HG03139 (cell line): Measurements from ENCODE around the gene FAM241B.

Experiments
- ATAC-seq: cut with Tn5 transposase; IDR thresholded peaks from one replicate; pipeline ENCODE4 v1.9.1; 2021; ENCODE audit not compliant: unreplicated experiment

Gene FAM241B

DNA sequence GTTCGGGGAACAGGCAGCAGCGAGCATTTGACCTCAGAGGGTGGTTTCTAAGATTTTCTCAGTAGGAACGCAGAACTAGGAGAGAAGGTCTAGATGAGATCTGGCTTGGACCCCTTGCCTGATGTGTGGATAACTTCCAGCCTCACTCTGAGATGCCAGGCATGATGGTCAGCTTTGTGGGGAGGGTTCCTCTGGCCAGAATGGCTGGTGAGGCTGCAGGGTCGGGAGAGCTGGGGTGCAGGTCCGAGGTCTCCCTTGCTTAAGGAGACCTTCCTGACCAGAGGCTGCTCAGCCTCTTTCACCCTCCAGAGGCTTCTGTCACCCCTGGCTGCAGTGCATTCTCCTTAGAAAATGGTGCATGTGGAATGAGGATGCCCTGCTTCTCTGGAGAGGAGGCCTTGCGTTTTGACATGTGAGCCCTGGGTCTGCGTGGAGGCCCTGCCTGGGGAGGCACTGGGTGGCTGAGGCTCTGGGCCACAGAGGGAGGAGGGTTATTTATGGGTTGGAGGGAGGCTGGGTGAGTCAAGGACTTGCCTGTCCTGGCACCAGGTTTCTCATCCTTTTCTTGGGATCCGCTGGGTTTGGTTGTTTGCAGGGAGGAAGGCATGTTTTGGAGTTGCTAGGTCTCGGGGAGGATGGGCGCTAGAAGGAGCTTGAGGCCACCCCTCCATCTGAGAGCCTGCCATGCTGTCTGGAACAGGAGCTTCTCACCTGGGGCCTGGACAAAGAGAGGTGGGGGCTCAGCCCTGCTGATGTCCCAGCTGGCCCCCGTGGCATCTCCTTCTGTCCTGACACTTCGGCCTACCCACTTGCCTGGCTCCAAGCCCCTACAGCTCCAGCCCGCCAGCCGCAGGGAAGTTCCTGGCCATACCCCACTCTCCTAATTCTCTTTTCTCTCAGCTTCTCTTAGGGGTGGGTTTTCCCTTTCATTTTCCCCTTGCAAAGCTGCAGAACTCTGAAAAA lies 3.9 kb downstream of the FAM241B start:
- ATAC-seq = no peak

DNA sequence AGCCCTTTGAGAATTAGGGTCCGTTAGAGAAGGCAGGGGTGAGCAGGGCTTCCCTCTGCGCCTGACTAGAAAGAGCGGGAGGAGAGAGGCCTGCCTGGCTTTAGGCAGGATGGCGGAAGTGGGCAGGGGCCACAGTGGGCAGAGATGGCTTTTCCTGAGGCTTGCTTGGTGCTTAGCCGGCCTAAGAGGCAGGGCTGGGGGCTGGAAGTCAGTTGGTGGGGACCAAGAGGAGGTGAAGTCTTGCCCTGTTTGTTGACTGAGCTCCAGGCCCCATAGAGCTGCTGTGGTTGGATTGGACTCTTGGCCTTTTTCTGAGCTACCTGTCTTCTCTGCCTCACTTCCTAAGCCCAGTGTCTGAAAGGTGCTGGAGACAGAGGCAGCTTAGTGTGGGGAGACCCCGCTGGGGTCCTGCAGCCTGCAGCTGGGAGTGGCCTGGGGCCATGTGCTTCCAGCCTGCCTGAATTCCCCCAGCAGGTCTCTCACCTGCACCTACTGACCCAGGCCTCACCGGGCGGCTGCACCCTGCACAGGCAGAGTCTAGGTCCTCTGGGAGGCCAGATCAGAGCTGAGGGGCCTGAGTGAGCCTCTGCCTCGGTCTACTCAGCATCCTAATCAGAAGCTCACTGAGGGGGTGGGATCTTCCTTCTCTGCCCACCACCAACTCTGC lies 4.8 kb downstream of the FAM241B start:
- ATAC-seq = no peak

DNA sequence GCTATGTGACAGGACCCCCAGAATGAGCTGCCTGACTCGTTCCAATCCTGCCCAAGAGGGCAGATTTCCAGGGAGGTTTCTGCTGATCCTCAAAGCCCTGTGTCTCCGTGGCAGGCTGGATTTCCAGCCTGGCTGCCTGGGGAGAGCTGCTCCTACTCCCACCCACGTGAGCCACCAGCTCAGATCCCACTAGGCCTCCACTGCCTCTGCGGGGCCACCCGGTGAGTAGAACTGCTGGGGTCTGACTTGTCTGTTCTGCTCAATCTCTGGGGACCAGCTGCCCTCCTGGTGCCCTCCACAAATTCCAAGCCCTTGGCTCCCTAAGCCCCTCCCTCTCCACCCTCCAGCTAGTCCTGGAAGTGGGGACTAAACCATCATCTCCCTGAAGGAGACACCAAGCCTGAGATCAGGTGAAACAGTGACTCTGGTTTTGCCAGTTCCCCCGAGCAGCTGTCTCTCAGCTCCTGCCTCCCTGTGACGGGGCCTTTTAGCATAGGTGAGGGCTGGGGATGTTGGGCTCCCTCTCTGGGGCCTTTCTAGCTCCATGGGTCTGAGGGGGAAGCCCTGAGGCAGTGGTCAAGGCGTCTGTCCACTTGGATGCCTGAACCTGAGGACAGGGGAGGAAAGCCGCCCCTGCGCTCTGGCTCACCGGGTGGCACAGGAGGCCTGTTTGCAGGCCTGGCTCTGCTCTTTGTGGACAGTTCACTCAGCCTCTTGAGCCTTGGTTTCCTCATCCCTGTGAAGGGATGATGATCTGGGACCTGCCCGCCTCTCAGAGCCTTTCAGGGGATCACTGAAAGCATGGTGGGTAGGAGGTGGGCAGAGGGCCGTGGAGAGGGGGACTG lies 5.6 kb downstream of the FAM241B start:
- no peak for ATAC-seq

DNA sequence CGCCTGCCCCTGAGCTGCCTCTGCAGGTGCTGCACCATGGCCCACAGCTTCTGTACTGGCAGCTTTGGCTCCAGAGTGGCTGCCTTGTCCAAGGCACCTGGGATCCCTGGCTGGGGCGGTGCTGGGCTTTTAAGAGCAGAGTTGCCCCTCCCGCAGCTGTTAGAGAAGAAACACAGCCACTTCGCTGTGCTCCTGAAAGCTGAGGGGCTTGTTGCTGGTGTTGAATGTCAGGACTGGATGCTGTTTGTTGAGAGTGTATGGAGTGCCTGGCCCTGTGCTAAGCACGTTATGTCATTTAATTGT lies 6.2 kb downstream of the FAM241B start:
- ATAC-seq = no peak

DNA sequence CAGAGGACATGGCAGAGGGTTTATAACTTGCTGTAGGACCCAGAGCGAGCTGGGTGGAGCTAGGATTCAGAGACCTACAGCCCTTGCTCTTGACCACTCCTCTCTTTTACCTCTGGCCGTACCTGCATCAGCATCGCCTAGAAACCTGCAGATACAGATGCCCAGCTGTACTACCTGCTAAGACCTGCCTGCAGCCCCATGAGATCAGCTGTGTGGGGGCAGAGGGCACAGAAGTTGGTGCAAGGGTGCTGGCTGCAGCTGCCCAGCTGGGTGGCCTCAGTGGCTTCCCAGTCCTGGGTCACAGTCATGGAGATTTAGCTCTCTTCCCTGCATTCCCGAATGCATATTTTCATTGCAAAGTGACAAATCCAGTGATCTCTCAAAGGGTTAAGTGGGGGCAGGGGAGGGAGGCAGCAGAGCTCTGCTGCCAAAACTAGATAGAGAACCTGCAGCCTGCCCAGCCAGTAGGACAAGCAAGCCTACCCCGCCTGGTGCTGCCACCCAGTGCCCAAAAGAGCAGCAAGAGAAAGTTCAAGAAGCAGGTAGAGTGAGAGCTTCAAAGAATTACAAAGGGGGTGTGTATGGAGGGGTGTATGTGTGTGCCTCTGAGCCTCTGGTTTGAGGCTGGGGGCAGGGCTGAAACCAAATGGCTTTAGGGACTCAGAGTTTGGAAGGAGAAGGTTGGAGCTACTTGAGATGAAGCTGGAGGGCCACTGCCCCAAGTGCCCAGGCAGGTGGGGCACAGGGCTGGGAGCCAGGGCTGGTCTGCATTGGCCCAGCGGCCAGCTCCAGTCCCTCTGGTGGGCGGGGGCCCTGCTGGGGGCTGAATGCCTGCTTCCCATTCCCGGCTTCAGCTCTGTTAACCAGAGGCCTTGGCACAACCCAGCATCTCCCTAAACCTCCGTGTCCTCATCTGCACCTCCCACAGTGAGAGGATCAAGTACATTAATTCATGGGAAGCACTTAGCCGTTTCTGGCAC lies 6.9 kb downstream of the FAM241B start:
- no peak for ATAC-seq

DNA sequence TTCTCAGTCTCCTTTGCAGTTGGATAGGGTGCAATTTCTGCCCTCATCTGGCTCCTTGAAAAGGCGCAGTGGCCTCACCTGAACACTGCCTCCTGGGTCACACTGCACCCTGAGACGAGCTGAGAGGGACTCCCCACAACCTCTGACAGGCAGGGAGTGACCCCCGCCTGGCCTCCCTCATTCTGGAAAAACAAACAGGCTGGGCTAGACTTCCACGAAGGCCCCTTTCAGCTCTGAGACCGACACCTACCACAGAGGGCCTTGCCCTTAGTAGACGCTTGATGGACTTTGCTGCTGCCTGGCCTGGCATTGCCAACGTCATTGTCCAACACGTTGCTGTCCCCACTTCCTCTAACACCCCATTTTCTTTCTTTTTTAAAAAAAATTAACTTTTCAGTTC lies 8.6 kb downstream of the FAM241B start:
- no peak for ATAC-seq

DNA sequence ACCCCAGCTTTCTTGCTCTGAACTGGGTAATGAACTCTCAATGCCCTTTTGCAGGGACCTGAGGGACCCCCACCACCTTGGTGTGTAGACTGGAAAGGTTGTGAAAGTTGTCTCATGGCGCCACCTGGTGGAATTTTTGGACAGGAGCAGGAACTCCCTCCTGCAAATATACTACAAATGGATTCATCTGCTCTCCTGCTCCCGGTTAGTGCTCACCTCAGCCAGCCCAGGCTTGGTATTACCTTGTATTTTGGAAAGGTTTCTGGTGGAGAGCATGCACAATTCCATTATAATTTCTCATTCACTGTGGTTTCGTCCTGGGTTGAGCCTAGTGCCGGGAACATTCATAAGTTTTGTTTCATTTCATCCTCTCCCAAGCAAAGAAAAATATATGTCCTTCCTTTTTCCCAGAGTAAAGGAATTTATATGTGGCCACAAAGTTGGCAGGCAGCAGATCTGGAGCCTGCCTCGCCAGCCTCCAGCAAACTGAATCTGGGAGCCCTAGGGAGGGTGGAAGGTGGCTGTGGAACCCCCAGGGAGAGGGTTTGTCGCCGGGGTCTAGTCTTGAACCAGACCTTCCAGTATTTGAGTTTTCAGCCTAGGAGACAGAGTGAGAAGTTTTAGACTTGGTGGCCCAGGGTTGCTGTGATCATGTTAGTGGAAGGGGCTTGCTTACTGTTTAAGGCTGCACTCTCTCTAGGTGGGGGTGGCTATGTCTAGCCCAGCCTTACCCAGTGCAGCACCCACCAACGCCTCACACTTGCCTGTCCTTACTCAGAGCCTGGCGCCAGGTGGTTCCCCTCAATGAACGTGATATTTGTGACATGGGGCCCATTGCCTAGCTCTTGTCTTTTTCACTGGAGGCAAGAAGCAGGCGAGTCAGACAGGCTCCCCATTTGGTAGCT lies 9.5 kb downstream of the FAM241B start:
- ATAC-seq = no peak

DNA sequence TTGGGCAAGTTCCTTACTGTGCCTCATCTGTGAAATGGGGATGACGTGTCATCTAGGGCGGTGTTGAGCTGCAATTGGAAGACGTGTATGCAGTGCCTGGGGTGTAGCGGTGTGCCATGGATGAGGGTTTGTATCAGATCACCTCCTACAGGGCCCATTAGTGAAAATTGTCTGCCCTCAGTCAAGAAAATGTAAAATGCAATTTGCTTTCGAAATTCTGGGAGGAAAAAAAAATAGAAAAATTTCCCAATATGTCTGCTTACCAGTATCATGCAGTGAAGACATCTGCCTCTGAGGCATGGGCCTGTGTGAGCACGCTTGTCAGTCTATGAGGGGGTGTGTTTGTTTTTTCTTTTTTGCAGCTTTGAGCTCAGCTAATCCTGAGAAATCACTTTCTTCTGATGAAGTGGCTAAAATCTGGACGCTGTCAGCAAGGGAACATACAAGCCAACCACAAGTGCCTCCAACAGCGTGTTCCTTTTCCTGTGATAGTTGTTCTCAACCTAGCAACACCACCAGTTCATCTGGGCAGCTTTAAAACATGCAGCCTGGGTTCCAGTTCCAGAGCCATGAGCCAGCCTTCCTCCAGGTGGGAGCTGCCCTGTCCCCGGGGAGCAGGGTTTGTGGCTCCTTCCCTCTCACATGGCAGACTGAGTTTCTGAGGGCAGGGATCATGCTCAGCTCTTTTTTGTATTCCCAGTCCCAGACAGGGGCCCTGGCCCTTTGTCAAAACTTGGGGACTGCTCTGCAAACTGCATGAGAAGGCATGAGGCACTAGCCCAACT lies 10.3 kb downstream of the FAM241B start:
- ATAC-seq = no peak

DNA sequence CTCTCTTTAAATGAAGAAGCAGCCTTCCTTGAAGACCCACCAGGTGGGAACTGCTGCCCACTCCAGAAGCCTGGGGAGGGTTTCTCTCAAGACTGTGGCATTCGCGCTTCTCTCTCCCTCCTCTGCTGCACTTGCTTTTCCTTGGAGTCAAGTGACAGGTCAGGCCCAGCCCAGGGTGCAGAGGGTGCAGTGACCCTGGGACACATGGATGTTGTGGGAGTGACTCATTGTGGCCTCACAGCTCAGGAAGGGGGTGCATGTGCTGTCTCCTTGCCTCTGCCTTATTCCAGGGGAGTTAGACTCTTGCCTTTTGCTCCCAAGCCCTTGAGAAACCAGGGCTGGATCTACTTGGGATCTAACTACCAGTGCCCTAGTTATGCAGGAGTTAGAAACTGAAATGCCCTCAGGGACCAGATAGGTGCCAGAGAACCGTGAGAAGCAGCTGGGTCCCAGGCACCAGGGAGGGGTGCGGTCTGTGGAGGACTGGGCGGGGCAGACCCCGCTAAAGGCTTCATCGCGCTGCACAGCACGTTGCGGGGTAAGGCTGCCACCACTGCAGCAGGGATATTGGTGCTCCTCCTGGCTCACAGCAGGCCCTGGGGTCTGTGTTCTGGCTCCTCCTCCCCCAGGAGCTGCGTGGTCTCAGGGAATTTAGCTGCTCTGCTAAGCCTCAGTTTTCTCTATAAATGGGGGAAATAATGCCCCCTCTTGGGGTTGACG lies 11.4 kb downstream of the FAM241B start:
- no peak for ATAC-seq

DNA sequence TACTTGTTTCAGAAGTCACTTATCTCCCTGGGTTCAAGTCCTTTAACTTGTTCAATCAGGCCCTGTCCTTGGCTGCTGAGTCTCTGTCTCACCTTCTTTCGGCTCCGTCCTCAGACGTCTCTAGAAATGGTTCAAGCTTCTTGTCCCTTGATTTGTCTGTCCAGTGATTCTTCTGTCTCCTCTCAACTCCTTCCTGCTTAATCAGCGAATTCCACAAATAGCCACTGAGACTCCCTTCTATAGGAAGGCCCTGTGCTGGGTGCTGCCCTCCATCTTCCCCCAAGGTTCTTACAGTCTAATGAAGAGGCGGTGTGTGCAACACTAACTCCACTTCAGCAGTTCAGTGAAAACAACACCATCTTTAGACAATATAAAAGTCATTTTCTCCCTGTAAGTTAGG lies 12.7 kb downstream of the FAM241B start:
- ATAC-seq = no peak

DNA sequence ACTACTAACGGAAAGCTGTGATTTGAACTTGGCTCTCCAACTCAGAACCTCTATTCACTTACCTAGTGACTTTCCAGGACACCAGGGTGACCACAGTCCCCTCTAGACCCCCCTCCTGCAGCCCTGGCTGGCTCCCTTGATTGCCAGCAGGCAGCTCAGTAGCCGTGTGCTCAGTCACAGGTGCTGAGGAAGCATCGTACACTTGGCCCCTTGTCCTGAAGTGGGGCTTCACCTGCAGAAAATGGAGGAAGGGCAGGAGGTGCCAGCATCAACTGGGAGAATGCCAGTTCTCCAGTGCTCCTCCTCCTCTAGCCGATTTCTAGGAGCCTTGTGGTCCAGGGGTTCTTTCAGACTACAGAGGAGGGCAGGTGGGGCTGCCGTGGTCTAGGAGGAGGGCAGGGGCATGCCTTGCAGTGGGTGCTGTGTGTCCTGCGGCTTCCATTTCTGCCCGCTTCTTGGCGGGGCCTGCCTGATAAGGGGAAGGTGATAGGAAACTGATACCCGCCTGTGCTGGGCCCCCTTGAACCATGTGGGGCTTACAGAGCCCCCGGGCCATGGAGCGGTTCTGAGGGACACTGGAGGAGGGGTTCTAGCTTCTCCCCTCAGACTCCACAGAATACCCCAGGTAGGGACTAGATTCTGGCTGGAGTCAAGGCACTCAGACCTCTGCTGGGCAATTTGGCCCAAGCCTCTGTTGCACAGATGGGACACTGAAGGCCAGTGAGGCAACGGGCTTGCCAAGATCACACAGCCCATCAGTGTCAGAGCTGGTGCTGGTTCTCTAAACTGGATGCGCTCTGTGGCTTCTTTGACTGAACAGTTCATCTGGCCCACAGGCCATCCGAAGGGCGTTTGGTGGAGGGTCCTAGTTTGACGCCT lies 14.0 kb downstream of the FAM241B start:
- no peak for ATAC-seq

DNA sequence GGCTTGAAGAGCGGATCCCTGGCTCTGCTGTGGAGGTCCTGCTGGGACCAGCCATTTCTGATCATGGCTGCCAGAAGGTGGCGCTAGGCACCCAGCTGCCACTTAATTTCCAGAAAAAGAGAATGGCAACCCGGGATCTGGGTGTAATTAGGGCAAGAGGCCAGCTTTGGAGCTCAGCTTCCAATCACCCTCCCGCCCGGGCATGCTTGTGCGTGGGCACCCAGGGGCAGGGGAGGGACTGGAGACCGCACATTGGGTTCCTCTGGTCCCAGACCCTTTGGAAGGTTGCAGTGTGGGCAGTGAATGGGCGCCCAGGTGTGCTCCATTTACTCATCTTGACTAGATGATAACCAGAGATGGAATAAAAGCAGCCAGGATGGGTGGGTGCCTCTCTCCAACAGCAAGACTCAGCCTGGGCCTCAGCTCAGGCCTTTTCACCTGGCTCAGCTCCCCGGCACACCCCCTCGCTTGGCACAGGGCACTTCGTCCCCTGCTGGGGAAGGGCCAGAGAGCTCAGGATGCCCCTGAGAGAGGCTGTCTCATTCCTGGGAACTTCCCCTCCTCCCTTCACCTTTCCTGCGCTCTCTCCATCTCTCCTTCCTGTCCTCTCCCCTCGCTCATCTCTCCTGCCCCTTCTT lies 14.7 kb downstream of the FAM241B start:
- no peak for ATAC-seq

DNA sequence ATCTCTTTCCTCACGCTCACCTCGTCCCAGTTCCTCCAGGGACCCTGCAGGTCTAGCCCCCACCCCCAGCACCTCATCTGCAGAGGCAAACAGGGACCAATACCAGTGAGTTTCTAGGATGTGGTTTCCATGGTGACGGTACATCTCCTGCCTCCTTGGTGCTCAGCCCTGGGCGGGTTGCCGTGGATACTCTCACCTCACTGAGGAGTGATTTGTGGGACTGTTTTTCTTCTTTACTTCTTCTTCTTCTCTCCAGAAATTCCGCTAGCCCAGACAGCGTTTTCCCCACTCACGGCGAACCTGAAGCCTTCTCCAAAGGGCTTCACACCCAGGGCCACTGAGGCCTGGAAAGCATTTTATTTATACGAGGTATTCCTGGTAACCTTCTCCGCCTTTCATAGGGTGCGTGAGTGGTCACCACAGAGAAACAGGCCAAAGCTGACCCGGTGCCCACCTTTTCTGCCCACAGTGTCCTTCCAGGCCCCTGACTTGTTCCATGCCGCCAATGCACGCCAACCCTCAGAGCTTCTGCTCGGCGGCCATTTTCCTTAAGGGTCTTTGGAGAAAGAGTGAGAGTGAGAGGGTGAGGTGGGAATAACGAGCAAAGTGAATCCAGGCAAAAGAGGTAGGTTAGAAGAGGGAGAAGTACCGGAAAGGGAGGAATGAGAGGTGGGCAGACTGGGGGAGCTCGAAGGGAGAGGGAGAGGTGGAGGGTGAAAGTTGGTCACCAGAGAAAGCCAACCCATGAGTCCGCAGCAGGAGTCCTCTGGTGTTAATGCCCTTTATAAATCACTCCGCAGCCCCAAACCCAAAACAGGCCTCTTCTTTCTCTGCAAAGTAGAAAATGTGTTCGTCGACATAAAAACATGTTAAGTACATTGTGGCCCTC lies 15.5 kb downstream of the FAM241B start:
- no peak for ATAC-seq

DNA sequence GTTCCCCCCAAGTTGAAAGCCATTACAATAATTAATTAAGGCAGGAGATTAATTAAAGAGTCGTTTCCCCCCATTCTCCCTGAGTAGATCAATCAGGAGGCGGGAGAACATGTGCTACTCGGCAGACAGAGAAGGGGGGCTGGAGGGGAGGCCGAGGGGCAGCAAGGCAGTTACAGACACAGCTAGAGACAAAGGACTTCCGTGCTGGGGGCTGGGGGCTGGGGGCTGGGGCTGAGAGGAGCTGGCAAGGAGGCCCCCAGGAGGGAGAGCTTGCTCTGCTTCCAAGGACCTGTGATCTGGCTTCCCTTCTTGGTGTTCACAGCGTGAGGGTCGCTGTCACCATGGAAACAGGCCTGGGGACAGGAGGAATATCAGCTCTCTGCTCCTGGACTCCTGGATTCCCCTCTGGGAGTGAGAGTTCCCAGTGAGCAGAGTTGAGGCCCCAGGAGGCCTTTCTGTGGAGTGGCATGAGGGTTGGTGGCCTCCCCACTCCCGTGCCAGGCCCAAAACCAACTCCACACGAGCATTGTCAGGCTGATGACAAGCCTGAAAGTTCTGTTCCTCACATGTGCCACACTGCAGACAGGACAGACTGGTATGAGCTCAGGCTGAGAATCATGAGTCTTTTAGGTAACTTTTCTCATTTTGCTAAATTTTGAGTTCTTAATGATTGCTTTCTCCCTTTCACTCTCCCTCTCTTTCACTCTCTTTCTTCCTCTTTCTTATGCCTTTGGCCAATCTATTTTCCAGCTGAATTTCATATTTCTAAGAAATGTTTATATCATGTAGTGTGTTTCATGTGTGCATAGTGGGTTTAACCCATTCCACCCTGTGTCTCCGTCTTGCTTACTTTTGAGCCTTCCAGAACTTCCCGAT lies 16.4 kb downstream of the FAM241B start:
- ATAC-seq = no peak

DNA sequence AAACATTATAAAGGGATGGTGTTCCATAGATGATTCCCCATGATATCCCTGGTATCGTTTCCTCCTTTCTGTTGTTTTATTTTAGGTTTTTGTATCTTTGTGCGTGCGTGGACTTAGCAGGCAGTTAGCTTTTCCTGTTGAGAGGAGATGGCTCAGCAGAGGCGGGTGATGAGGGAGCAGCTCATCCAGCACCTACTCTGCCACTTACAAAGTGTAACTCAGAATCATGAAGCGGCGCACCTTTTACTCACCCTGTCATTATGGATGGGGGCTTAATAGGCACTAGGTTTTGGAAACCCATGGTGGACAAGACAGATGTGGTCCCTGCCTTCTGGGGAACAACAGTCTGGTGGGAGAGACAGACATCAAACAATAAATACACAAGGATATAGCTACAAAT lies 17.1 kb downstream of the FAM241B start:
- no peak for ATAC-seq
